ENCODE measurements around the gene ARFGAP1. TPM values are rescaled to one million over a fixed set of nuclear protein-coding genes. Genes with fewer than 3 reads are reported as not detected.
A peak's percentile ranks its signal among the peaks of the same experiment; 100 is the strongest.

Gene ARFGAP1
- total RNA-seq, 1 donor from 2014 or later, result 208 TPM

GRCh38 chr20:63307538-63308217, 35.1 kb downstream of the ARFGAP1 start:
- H3K27ac Mint-ChIP-seq, result no peak overlapping the region
- no peaks in the 10 kb centered on the region for H3K9me3 Mint-ChIP-seq
- H3K4me3 Mint-ChIP-seq, result no peak overlapping the region
- H3K4me1 Mint-ChIP-seq, result peaks cover 3% of the 10 kb centered on the region
- no peaks in the 10 kb centered on the region for H3K36me3 Mint-ChIP-seq
- DNase-seq (ENCODE audit: low spot score in 2 of 2, unreplicated experiment in 2 of 2), result no peak
- peaks cover 12% of the 10 kb centered on the region for H3K27me3 Mint-ChIP-seq (ENCODE audit: low read depth)
- no peak for TF ChIP-seq CTCF (IDR thresholded peaks at IDR 0.05; ENCODE audit: unreplicated experiment)

GRCh38 chr20:63308218-63308911, 35.8 kb downstream of the ARFGAP1 start:
- Mint-ChIP-seq H3K4me3 (no peak overlapping the region), H3K27me3 (ENCODE audit: low read depth) (peaks cover 8% of the 10 kb centered on the region), H3K4me1 (peaks cover 3% of the 10 kb centered on the region), H3K27ac (no peak overlapping the region), H3K36me3 (no peaks in the 10 kb centered on the region), H3K9me3 (no peaks in the 10 kb centered on the region)
- no peak for DNase-seq (ENCODE audit: low spot score in 2 of 2, unreplicated experiment in 2 of 2)
- TF ChIP-seq CTCF (IDR thresholded peaks at IDR 0.05; ENCODE audit: unreplicated experiment), result no peak

GRCh38 chr20:63309261-63310071, 36.9 kb downstream of the ARFGAP1 start:
- no peaks in the 10 kb centered on the region for H3K36me3 Mint-ChIP-seq
- peaks cover 8% of the 10 kb centered on the region for H3K27me3 Mint-ChIP-seq (ENCODE audit: low read depth)
- no peaks in the 10 kb centered on the region for H3K9me3 Mint-ChIP-seq
- peaks cover 3% of the 10 kb centered on the region for H3K4me1 Mint-ChIP-seq
- TF ChIP-seq CTCF (IDR thresholded peaks at IDR 0.05; ENCODE audit: unreplicated experiment), result peak; percentile 93
- peak; percentile 50 to 79 for DNase-seq (ENCODE audit: low spot score in 2 of 2, unreplicated experiment in 2 of 2)
- H3K4me3 Mint-ChIP-seq, result no peak overlapping the region
- H3K27ac Mint-ChIP-seq, result no peak overlapping the region

GRCh38 chr20:63310265-63310991, 37.8 kb downstream of the ARFGAP1 start:
- Mint-ChIP-seq H3K36me3 (no peaks in the 10 kb centered on the region), H3K9me3 (no peaks in the 10 kb centered on the region), H3K27ac (no peak overlapping the region), H3K4me1 (peaks cover 3% of the 10 kb centered on the region), H3K27me3 (ENCODE audit: low read depth) (no peaks in the 10 kb centered on the region), H3K4me3 (no peak overlapping the region)
- no peak for DNase-seq (ENCODE audit: low spot score in 2 of 2, unreplicated experiment in 2 of 2)
- TF ChIP-seq CTCF (IDR thresholded peaks at IDR 0.05; ENCODE audit: unreplicated experiment), result no peak

GRCh38 chr20:63311186-63311832, 38.7 kb downstream of the ARFGAP1 start:
- Mint-ChIP-seq H3K36me3 (no peaks in the 10 kb centered on the region), H3K9me3 (no peaks in the 10 kb centered on the region), H3K27me3 (ENCODE audit: low read depth) (no peaks in the 10 kb centered on the region), H3K4me1 (peaks cover 3% of the 10 kb centered on the region), H3K27ac (no peak overlapping the region), H3K4me3 (no peak overlapping the region)
- DNase-seq (ENCODE audit: low spot score in 2 of 2, unreplicated experiment in 2 of 2), result no peak
- TF ChIP-seq CTCF (IDR thresholded peaks at IDR 0.05; ENCODE audit: unreplicated experiment), result no peak

Measured in mesothelial cell of epicardium (in vitro differentiated cells).